NB4 (cell line): Measurements from ENCODE around the gene ACTN3.

ENCODE experiments used
- CTCF ChIP-seq: IDR thresholded peaks from one replicate; pipeline ENCODE4 v1.5.1; 2012; ENCODE audit warnings: low read depth, low read length
- MAX ChIP-seq: IDR thresholded peaks from 2 replicates; pipeline ENCODE4 v1.6.1; 2011; ENCODE audit warnings: low read depth, low read length
- POLR2A ChIP-seq: IDR thresholded peaks from 2 replicates; pipeline ENCODE4 v1.6.1; 2011; ENCODE audit warnings: mild to moderate bottlenecking; ENCODE audit not compliant: insufficient read length; ENCODE audit errors: extremely low read depth

GRCh38 chr11:66581261-66581660 is 34.6 kb downstream of the ACTN3 start:
- TF ChIP-seq POLR2A: no peak
- TF ChIP-seq CTCF: no peak
- no peak for TF ChIP-seq MAX
